HFF-Myc (cell line): ENCODE measurements around the gene ARHGAP9.
A peak's percentile ranks its signal among the peaks of the same experiment; 100 is the strongest.

Experiments used
- DNase-seq: peaks from one replicate; pipeline ENCODE4 v3.0.0-alpha.2; 2011; ENCODE audit warnings: low read depth; ENCODE audit errors: extremely low read depth
- H3K4me3 ChIP-seq: replicated peaks from 2 replicates; pipeline ENCODE4 v1.5.1; 2011; ENCODE audit warnings: low read depth, mild to moderate bottlenecking, control low read depth, low read length
- CTCF ChIP-seq: IDR thresholded peaks from 2 replicates; pipeline ENCODE4 v1.5.1; 2012; ENCODE audit warnings: mild to moderate bottlenecking, low read depth, low read length, control low read depth; ENCODE audit errors: missing control alignments

ARHGAP9 gene

GRCh38 chr12:57481671-57482070 lies 2.0 kb upstream of the ARHGAP9 start:
- no peak for TF ChIP-seq CTCF
- no peak for DNase-seq
- H3K4me3 ChIP-seq = no peak overlapping the region

- DNase-seq = no peak
- H3K4me3 ChIP-seq = no peak overlapping the region
- TF ChIP-seq CTCF = no peak
These were observed 657 bp downstream of the ARHGAP9 start for GRCh38 chr12:57479043-57479375.

GRCh38 chr12:57477710-57478681 lies 1.7 kb downstream of the ARHGAP9 start:
- TF ChIP-seq CTCF = no peak
- DNase-seq = no peak
- no peak overlapping the region for H3K4me3 ChIP-seq

GRCh38 chr12:57476993-57477709 lies 2.5 kb downstream of the ARHGAP9 start:
- no peak overlapping the region for H3K4me3 ChIP-seq
- no peak for DNase-seq
- no peak for TF ChIP-seq CTCF

GRCh38 chr12:57476162-57476992 lies 3.3 kb downstream of the ARHGAP9 start:
- TF ChIP-seq CTCF = peak; percentile 27
- H3K4me3 ChIP-seq = peak overlapping the region; percentile 34
- no peak for DNase-seq
